ENCODE measurements around the gene TRIM62. TPM values are rescaled to one million over a fixed set of nuclear protein-coding genes. Genes with fewer than 3 reads are reported as not detected.

The TRIM62 gene
- total and polyA plus RNA-seq, 4 donors: 2.6 to 6.7 (median 4.3) TPM

- ATAC-seq (ENCODE audit: insufficient read depth, low FRiP score): no peak
- 55 to 85% methylated on average over 12 of the region's 12 CpGs for WGBS, 2 donors
- no peaks in the 10 kb centered on the region for H3K27me3 ChIP-seq (ENCODE audit: control insufficient read depth in 3 of 3, insufficient read depth in 3 of 3, low read length in 2 of 3)
- no peak for TF ChIP-seq CTCF (IDR thresholded peaks at IDR 0.05; ENCODE audit: control extremely low read depth, extremely low read depth)
- H3K4me3 ChIP-seq: no peak overlapping the region
- H3K9ac ChIP-seq (ENCODE audit: insufficient read depth in 1 of 2, low read length in 2 of 2): no peak overlapping the region
- peaks cover 0 to 2% (median 0%) of the 10 kb centered on the region in 4 donors for H3K9me3 ChIP-seq (ENCODE audit: control insufficient read depth in 4 of 4, insufficient read depth in 3 of 4, low read length in 3 of 4)
- no peak overlapping the region for H3K27ac ChIP-seq (ENCODE audit: low read depth in 1 of 2, low read length in 1 of 2)
- H3K4me1 ChIP-seq (ENCODE audit: control insufficient read depth in 5 of 5, insufficient read depth in 5 of 5, low read length in 5 of 5): peaks cover 0 to 10% (median 0%) of the 10 kb centered on the region in 5 donors
- no peaks in the 10 kb centered on the region for H3K36me3 ChIP-seq (ENCODE audit: control insufficient read depth in 4 of 4, insufficient read depth in 4 of 4, low read length in 4 of 4)
- DNase-seq: no peak
Measured at GRCh38 chr1:33220676-33221384, 39.0 kb upstream of the TRIM62 start.

GRCh38 chr1:33219886-33220661 is 38.2 kb upstream of the TRIM62 start:
- WGBS, 2 donors: 87 to 92% methylated on average over 7 of the region's 7 CpGs
- H3K36me3 ChIP-seq (ENCODE audit: control insufficient read depth in 4 of 4, insufficient read depth in 4 of 4, low read length in 4 of 4): no peaks in the 10 kb centered on the region
- no peak overlapping the region for H3K4me3 ChIP-seq
- no peak for DNase-seq
- TF ChIP-seq CTCF (IDR thresholded peaks at IDR 0.05; ENCODE audit: control extremely low read depth, extremely low read depth): no peak
- H3K9ac ChIP-seq (ENCODE audit: insufficient read depth in 1 of 2, low read length in 2 of 2): no peak overlapping the region
- no peaks in the 10 kb centered on the region for H3K27me3 ChIP-seq (ENCODE audit: control insufficient read depth in 3 of 3, insufficient read depth in 3 of 3, low read length in 2 of 3)
- no peak overlapping the region for H3K27ac ChIP-seq (ENCODE audit: low read depth in 1 of 2, low read length in 1 of 2)
- H3K4me1 ChIP-seq (ENCODE audit: control insufficient read depth in 5 of 5, insufficient read depth in 5 of 5, low read length in 5 of 5): peaks cover 0 to 10% (median 0%) of the 10 kb centered on the region in 5 donors
- ATAC-seq (ENCODE audit: insufficient read depth, low FRiP score): no peak
- peaks cover 0 to 2% (median 0%) of the 10 kb centered on the region in 4 donors for H3K9me3 ChIP-seq (ENCODE audit: control insufficient read depth in 4 of 4, insufficient read depth in 3 of 4, low read length in 3 of 4)

GRCh38 chr1:33211972-33212371 is 30.1 kb upstream of the TRIM62 start:
- Histone ChIP-seq H3K27me3 (ENCODE audit: control insufficient read depth in 3 of 3, insufficient read depth in 3 of 3, low read length in 2 of 3) (no peaks in the 10 kb centered on the region), H3K9me3 (ENCODE audit: control insufficient read depth in 4 of 4, insufficient read depth in 3 of 4, low read length in 3 of 4) (peaks cover 0 to 3% (median 0%) of the 10 kb centered on the region in 4 donors), H3K4me3 (no peak overlapping the region), H3K9ac (ENCODE audit: insufficient read depth in 1 of 2, low read length in 2 of 2) (no peak overlapping the region), H3K4me1 (ENCODE audit: control insufficient read depth in 5 of 5, insufficient read depth in 5 of 5, low read length in 5 of 5) (no peaks in the 10 kb centered on the region), H3K36me3 (ENCODE audit: control insufficient read depth in 4 of 4, insufficient read depth in 4 of 4, low read length in 4 of 4) (no peaks in the 10 kb centered on the region), H3K27ac (ENCODE audit: low read depth in 1 of 2, low read length in 1 of 2) (no peak overlapping the region)
- DNase-seq: no peak
- no peak for ATAC-seq (ENCODE audit: insufficient read depth, low FRiP score)
- WGBS, 2 donors: 98 to 100% methylated on average over 3 of the region's 3 CpGs
- TF ChIP-seq CTCF (IDR thresholded peaks at IDR 0.05; ENCODE audit: control extremely low read depth, extremely low read depth): no peak
